Loucy (cell line): ENCODE measurements around the gene MAGOHB.

Source experiments
- EZH2phosphoT487 ChIP-seq: fragments of 200-600 bp; IDR thresholded peaks from 2 replicates; pipeline ENCODE4 v1.6.1; 2018; ENCODE audit warnings: antibody characterized with exemption, mild to moderate bottlenecking, moderate library complexity, borderline replicate concordance
- TF ChIP-seq, protein P1 (sequence below): fragments of 200-600 bp; sonication (generic); conservative IDR thresholded peaks from 2 replicates; pipeline ENCODE4 v1.5.1; 2014; ENCODE audit warnings: mild to moderate bottlenecking, antibody characterized with exemption, low read length

DNA sequence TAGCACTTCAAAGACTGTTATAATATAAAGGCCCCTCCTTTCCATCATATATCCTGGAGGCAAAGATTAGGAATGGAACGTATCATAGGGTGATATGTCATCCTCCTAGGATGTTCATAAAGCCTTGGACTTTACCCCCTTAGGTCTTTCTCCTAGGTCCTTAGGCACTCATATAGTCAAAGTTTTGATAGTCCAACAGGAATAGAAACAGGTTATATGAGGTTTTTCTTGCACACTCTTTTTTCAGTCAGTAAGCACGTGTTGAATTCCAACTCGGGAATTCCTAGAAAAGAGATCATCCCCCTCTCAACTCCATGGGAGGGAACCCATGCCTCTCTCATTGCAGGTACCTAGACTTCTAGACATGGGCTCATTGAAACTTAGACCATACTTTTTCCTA lies 20.1 kb upstream of the MAGOHB start:
- TF ChIP-seq, protein P1, sequence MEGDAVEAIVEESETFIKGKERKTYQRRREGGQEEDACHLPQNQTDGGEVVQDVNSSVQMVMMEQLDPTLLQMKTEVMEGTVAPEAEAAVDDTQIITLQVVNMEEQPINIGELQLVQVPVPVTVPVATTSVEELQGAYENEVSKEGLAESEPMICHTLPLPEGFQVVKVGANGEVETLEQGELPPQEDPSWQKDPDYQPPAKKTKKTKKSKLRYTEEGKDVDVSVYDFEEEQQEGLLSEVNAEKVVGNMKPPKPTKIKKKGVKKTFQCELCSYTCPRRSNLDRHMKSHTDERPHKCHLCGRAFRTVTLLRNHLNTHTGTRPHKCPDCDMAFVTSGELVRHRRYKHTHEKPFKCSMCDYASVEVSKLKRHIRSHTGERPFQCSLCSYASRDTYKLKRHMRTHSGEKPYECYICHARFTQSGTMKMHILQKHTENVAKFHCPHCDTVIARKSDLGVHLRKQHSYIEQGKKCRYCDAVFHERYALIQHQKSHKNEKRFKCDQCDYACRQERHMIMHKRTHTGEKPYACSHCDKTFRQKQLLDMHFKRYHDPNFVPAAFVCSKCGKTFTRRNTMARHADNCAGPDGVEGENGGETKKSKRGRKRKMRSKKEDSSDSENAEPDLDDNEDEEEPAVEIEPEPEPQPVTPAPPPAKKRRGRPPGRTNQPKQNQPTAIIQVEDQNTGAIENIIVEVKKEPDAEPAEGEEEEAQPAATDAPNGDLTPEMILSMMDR, result no peak
- TF ChIP-seq EZH2phosphoT487, result no peak
